Measurements from ENCODE around the gene KAT14.
"Not testable (repeated sequence)": the region's sequence is repeated elsewhere in the genome, so short reads cannot be mapped to it uniquely, and the experiment has no call there.

The KAT14 gene

GRCh38 chr20:18218280-18218679 lies 80.6 kb downstream of the KAT14 start:
- DNase-seq (ENCODE audit: low read depth): no peak

- DNase-seq (ENCODE audit: low read depth): no peak
Measured at GRCh38 chr20:18223409-18223808, 85.7 kb downstream of the KAT14 start.

GRCh38 chr20:18224968-18225568 lies 87.4 kb downstream of the KAT14 start:
- DNase-seq (ENCODE audit: low read depth): no peak

GRCh38 chr20:18225632-18226031 lies 88.0 kb downstream of the KAT14 start:
- no peak for DNase-seq (ENCODE audit: low read depth)

GRCh38 chr20:18226741-18227140 lies 89.1 kb downstream of the KAT14 start:
- not testable (repeated sequence) for DNase-seq (ENCODE audit: low read depth)

GRCh38 chr20:18233408-18233943 lies 95.8 kb downstream of the KAT14 start:
- no peak for DNase-seq (ENCODE audit: low read depth)
